WTC11 (cell line): ENCODE data around the gene IDH3G. TPM values are rescaled to one million over a fixed set of nuclear protein-coding genes. Genes with fewer than 3 reads are reported as not detected.

Experiments used
- ATAC-seq: fragments of 200-7000 bp; cut with Tn5 transposase; 2 replicates; pipeline ENCODE4 v1.10.0; 2021; ENCODE audit warnings: mild to moderate bottlenecking, moderate library complexity
- CTCF ChIA-PET: fragments of 300-600 bp; sonication (Branson Sonifier 250); formaldehyde crosslinking; loops from one replicate; lab custom pipeline; 2021; ENCODE audit warnings: antibody characterized with exemption; lab: Charles Lee
- POLR2A ChIA-PET: fragments of 350-600 bp; sonication (Branson Sonifier 250); formaldehyde crosslinking; loops from one replicate; lab custom pipeline; 2021; ENCODE audit warnings: antibody characterized with exemption; lab: Charles Lee
- DNase-seq: peaks from one replicate; pipeline ENCODE4 v3.0.0; 2021; ENCODE audit warnings: low spot score
- H3K27ac Mint-ChIP-seq: 2 replicates; pipeline ENCODE4 v1.8.0; 2021; ENCODE audit warnings: mixed read lengths
- H3K27me3 Mint-ChIP-seq: 2 replicates; pipeline ENCODE4 v1.8.0; 2021; ENCODE audit warnings: low read depth, mild to moderate bottlenecking, moderate library complexity, mixed read lengths
- H3K36me3 Mint-ChIP-seq: 2 replicates; pipeline ENCODE4 v1.8.0; 2021; ENCODE audit warnings: mixed read lengths
- H3K4me1 Mint-ChIP-seq: 2 replicates; pipeline ENCODE4 v1.8.0; 2022; ENCODE audit warnings: mixed read lengths
- H3K4me3 Mint-ChIP-seq: 2 replicates; pipeline ENCODE4 v1.8.0; 2021; ENCODE audit warnings: mild to moderate bottlenecking, moderate library complexity, mixed read lengths
- H3K9me3 Mint-ChIP-seq: 2 replicates; pipeline ENCODE4 v1.8.0; 2021; ENCODE audit warnings: mixed read lengths
- GABPB1 ChIP-seq: sonication (generic); formaldehyde crosslinking; IDR thresholded peaks from 2 replicates; pipeline ENCODE4 v1.8.1; 2023; ENCODE audit warnings: mild to moderate bottlenecking, missing genetic modification reagents
- MXD4 ChIP-seq: fragments of 250-450 bp; sonication (Bioruptor Pico); IDR thresholded peaks from 2 replicates; pipeline ENCODE4 v1.8.0; 2021; ENCODE audit warnings: mild to moderate bottlenecking, moderate library complexity, borderline replicate concordance
- NFATC4 ChIP-seq: fragments of 250-450 bp; sonication (Bioruptor Pico); IDR thresholded peaks from 2 replicates; pipeline ENCODE4 v1.9.0; 2021; ENCODE audit warnings: mild to moderate bottlenecking
- NFE2L1 ChIP-seq: sonication (generic); formaldehyde crosslinking; IDR thresholded peaks from 2 replicates; pipeline ENCODE4 v1.8.1; 2023; ENCODE audit warnings: missing genetic modification reagents
- NFYB ChIP-seq: sonication (generic); formaldehyde crosslinking; conservative IDR thresholded peaks from 2 replicates; pipeline ENCODE4 v1.8.0; 2022; ENCODE audit warnings: low read depth, missing genetic modification reagents
- NR1H2 ChIP-seq: sonication (generic); formaldehyde crosslinking; IDR thresholded peaks from 2 replicates; pipeline ENCODE4 v1.9.0; 2021; ENCODE audit warnings: mild to moderate bottlenecking, moderate library complexity, missing genetic modification reagents
- SMAD4 ChIP-seq: sonication (generic); formaldehyde crosslinking; IDR thresholded peaks from 2 replicates; pipeline ENCODE4 v1.8.0; 2022; ENCODE audit warnings: mild to moderate bottlenecking, missing genetic modification reagents
- TCF7 ChIP-seq: sonication (generic); formaldehyde crosslinking; IDR thresholded peaks from 2 replicates; pipeline ENCODE4 v1.8.0; 2022; ENCODE audit warnings: mild to moderate bottlenecking, low read depth, missing genetic modification reagents, moderate library complexity
- total RNA-seq: library from RNA; stranded (reverse); gene quantifications from 3 replicates; pipeline ENCODE4 v1.2.3, GENCODE V29; 2021
- TF ChIP-seq, protein P1 (sequence below): sonication (generic); formaldehyde crosslinking; IDR thresholded peaks from 2 replicates; pipeline ENCODE4 v1.8.0; 2023; ENCODE audit warnings: missing genetic modification reagents, mild to moderate bottlenecking, borderline replicate concordance
- TF ChIP-seq, protein P2 (sequence below): sonication (generic); formaldehyde crosslinking; IDR thresholded peaks from 2 replicates; pipeline ENCODE4 v1.8.1; 2023; ENCODE audit warnings: mild to moderate bottlenecking, missing genetic modification reagents, moderate library complexity
- TF ChIP-seq, protein P3 (sequence below): fragments of 250-450 bp; sonication (Bioruptor Pico); IDR thresholded peaks from 2 replicates; pipeline ENCODE4 v1.8.0; 2021; ENCODE audit warnings: mild to moderate bottlenecking
- TF ChIP-seq, protein P4 (sequence below): fragments of 200-600 bp; IDR thresholded peaks from 2 replicates; pipeline ENCODE4 v1.8.0; 2022; ENCODE audit warnings: antibody characterized with exemption
- TF ChIP-seq, protein P5 (sequence below): sonication (generic); formaldehyde crosslinking; IDR thresholded peaks from 2 replicates; pipeline ENCODE4 v1.8.1; 2023; ENCODE audit warnings: mild to moderate bottlenecking, moderate library complexity, missing genetic modification reagents
- TF ChIP-seq, protein P6 (sequence below): sonication (generic); formaldehyde crosslinking; IDR thresholded peaks from 2 replicates; pipeline ENCODE4 v1.8.1; 2023; ENCODE audit warnings: mild to moderate bottlenecking, missing genetic modification reagents
- TF ChIP-seq, protein P7 (sequence below): sonication (generic); formaldehyde crosslinking; IDR thresholded peaks from 2 replicates; pipeline ENCODE4 v1.8.0; 2023; ENCODE audit warnings: mild to moderate bottlenecking, missing genetic modification reagents
- TF ChIP-seq, protein P8 (sequence below): sonication (generic); formaldehyde crosslinking; conservative IDR thresholded peaks from 2 replicates; pipeline ENCODE4 v1.8.1; 2023; ENCODE audit warnings: mild to moderate bottlenecking, low read depth, missing genetic modification reagents, moderate library complexity

IDH3G gene
- total RNA-seq, 1 experiment from 2014 or later = 52.4 TPM

DNA sequence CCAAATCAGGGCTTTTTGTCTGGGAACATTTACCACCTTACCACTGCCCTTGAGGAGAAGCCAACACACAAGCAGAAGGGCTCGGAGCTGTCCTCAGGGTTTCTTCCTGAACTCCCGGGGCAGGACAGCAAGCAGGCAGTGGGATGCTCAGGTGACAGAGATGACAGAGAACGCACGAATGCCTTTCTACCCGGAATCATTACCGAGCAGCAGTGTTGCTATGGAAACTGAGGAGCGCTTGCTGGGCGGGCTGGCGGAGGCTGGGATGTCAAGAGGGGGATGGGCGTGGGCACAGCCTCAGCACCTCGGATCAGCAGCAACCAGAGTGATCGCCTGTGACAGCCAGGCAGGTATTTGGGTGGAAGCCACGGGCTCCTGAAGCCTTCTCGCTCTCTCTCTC, 18.0 kb upstream of the IDH3G start (continued):
- TF ChIP-seq, protein P1, sequence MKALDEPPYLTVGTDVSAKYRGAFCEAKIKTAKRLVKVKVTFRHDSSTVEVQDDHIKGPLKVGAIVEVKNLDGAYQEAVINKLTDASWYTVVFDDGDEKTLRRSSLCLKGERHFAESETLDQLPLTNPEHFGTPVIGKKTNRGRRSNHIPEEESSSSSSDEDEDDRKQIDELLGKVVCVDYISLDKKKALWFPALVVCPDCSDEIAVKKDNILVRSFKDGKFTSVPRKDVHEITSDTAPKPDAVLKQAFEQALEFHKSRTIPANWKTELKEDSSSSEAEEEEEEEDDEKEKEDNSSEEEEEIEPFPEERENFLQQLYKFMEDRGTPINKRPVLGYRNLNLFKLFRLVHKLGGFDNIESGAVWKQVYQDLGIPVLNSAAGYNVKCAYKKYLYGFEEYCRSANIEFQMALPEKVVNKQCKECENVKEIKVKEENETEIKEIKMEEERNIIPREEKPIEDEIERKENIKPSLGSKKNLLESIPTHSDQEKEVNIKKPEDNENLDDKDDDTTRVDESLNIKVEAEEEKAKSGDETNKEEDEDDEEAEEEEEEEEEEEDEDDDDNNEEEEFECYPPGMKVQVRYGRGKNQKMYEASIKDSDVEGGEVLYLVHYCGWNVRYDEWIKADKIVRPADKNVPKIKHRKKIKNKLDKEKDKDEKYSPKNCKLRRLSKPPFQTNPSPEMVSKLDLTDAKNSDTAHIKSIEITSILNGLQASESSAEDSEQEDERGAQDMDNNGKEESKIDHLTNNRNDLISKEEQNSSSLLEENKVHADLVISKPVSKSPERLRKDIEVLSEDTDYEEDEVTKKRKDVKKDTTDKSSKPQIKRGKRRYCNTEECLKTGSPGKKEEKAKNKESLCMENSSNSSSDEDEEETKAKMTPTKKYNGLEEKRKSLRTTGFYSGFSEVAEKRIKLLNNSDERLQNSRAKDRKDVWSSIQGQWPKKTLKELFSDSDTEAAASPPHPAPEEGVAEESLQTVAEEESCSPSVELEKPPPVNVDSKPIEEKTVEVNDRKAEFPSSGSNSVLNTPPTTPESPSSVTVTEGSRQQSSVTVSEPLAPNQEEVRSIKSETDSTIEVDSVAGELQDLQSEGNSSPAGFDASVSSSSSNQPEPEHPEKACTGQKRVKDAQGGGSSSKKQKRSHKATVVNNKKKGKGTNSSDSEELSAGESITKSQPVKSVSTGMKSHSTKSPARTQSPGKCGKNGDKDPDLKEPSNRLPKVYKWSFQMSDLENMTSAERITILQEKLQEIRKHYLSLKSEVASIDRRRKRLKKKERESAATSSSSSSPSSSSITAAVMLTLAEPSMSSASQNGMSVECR = no peak
- TF ChIP-seq GABPB1 (CRISPR knock-in tag) = no peak
- no peak for TF ChIP-seq NFE2L1 (CRISPR knock-in tag)
- TF ChIP-seq, protein P2, sequence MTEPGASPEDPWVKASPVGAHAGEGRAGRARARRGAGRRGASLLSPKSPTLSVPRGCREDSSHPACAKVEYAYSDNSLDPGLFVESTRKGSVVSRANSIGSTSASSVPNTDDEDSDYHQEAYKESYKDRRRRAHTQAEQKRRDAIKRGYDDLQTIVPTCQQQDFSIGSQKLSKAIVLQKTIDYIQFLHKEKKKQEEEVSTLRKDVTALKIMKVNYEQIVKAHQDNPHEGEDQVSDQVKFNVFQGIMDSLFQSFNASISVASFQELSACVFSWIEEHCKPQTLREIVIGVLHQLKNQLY (CRISPR knock-in tag) = no peak

DNA sequence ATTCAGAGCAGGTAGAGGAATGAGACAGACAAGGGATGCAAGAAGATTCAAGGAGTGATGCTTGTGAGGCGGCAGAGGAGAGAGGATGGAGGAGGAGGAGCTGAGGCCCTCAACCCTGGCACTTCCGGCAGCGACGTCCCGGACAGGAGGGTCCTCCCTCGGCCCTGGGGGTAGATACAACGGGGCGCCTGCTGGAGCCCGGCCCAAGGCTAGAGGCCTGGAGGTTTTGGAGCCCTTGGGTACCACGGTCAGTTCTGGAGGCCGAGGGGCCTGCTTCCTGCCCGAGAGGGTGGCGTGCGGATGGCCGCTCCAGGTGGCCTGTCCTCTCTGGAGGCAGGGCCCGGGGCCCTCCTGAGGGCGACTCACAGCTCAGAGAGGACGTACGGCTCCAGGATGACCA, 13.8 kb upstream of the IDH3G start:
- ATAC-seq = no peak
- H3K9me3 Mint-ChIP-seq = no peaks in the 10 kb centered on the region
- TF ChIP-seq, protein P3, sequence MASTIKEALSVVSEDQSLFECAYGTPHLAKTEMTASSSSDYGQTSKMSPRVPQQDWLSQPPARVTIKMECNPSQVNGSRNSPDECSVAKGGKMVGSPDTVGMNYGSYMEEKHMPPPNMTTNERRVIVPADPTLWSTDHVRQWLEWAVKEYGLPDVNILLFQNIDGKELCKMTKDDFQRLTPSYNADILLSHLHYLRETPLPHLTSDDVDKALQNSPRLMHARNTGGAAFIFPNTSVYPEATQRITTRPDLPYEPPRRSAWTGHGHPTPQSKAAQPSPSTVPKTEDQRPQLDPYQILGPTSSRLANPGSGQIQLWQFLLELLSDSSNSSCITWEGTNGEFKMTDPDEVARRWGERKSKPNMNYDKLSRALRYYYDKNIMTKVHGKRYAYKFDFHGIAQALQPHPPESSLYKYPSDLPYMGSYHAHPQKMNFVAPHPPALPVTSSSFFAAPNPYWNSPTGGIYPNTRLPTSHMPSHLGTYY (CRISPR knock-in tag) = no peak
- TF ChIP-seq NR1H2 (CRISPR knock-in tag) = no peak
- TF ChIP-seq, protein P4, sequence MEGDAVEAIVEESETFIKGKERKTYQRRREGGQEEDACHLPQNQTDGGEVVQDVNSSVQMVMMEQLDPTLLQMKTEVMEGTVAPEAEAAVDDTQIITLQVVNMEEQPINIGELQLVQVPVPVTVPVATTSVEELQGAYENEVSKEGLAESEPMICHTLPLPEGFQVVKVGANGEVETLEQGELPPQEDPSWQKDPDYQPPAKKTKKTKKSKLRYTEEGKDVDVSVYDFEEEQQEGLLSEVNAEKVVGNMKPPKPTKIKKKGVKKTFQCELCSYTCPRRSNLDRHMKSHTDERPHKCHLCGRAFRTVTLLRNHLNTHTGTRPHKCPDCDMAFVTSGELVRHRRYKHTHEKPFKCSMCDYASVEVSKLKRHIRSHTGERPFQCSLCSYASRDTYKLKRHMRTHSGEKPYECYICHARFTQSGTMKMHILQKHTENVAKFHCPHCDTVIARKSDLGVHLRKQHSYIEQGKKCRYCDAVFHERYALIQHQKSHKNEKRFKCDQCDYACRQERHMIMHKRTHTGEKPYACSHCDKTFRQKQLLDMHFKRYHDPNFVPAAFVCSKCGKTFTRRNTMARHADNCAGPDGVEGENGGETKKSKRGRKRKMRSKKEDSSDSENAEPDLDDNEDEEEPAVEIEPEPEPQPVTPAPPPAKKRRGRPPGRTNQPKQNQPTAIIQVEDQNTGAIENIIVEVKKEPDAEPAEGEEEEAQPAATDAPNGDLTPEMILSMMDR = no peak
- TF ChIP-seq NFATC4 (CRISPR knock-in tag) = no peak
- TF ChIP-seq SMAD4 = no peak
- TF ChIP-seq, protein P5, sequence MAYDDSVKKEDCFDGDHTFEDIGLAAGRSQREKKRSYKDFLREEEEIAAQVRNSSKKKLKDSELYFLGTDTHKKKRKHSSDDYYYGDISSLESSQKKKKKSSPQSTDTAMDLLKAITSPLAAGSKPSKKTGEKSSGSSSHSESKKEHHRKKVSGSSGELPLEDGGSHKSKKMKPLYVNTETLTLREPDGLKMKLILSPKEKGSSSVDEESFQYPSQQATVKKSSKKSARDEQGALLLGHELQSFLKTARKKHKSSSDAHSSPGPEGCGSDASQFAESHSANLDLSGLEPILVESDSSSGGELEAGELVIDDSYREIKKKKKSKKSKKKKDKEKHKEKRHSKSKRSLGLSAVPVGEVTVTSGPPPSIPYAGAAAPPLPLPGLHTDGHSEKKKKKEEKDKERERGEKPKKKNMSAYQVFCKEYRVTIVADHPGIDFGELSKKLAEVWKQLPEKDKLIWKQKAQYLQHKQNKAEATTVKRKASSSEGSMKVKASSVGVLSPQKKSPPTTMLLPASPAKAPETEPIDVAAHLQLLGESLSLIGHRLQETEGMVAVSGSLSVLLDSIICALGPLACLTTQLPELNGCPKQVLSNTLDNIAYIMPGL (CRISPR knock-in tag) = no peak
- no peak for TF ChIP-seq TCF7 (CRISPR knock-in tag)
- TF ChIP-seq, protein P6, sequence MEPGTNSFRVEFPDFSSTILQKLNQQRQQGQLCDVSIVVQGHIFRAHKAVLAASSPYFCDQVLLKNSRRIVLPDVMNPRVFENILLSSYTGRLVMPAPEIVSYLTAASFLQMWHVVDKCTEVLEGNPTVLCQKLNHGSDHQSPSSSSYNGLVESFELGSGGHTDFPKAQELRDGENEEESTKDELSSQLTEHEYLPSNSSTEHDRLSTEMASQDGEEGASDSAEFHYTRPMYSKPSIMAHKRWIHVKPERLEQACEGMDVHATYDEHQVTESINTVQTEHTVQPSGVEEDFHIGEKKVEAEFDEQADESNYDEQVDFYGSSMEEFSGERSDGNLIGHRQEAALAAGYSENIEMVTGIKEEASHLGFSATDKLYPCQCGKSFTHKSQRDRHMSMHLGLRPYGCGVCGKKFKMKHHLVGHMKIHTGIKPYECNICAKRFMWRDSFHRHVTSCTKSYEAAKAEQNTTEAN = no peak
- TF ChIP-seq, protein P7, sequence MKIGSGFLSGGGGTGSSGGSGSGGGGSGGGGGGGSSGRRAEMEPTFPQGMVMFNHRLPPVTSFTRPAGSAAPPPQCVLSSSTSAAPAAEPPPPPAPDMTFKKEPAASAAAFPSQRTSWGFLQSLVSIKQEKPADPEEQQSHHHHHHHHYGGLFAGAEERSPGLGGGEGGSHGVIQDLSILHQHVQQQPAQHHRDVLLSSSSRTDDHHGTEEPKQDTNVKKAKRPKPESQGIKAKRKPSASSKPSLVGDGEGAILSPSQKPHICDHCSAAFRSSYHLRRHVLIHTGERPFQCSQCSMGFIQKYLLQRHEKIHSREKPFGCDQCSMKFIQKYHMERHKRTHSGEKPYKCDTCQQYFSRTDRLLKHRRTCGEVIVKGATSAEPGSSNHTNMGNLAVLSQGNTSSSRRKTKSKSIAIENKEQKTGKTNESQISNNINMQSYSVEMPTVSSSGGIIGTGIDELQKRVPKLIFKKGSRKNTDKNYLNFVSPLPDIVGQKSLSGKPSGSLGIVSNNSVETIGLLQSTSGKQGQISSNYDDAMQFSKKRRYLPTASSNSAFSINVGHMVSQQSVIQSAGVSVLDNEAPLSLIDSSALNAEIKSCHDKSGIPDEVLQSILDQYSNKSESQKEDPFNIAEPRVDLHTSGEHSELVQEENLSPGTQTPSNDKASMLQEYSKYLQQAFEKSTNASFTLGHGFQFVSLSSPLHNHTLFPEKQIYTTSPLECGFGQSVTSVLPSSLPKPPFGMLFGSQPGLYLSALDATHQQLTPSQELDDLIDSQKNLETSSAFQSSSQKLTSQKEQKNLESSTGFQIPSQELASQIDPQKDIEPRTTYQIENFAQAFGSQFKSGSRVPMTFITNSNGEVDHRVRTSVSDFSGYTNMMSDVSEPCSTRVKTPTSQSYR (CRISPR knock-in tag) = no peak
- no peak for TF ChIP-seq NFYB (CRISPR knock-in tag)
- no peak for TF ChIP-seq MXD4 (CRISPR knock-in tag)
- TF ChIP-seq, protein P8, sequence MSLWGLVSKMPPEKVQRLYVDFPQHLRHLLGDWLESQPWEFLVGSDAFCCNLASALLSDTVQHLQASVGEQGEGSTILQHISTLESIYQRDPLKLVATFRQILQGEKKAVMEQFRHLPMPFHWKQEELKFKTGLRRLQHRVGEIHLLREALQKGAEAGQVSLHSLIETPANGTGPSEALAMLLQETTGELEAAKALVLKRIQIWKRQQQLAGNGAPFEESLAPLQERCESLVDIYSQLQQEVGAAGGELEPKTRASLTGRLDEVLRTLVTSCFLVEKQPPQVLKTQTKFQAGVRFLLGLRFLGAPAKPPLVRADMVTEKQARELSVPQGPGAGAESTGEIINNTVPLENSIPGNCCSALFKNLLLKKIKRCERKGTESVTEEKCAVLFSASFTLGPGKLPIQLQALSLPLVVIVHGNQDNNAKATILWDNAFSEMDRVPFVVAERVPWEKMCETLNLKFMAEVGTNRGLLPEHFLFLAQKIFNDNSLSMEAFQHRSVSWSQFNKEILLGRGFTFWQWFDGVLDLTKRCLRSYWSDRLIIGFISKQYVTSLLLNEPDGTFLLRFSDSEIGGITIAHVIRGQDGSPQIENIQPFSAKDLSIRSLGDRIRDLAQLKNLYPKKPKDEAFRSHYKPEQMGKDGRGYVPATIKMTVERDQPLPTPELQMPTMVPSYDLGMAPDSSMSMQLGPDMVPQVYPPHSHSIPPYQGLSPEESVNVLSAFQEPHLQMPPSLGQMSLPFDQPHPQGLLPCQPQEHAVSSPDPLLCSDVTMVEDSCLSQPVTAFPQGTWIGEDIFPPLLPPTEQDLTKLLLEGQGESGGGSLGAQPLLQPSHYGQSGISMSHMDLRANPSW (CRISPR knock-in tag) = no peak

More for the DNA sequence above, 13.8 kb upstream of the IDH3G start:
- ChIA-PET POLR2A (no interaction called here), CTCF (no interaction called here)
- Mint-ChIP-seq H3K4me1 (peaks cover 27% of the 10 kb centered on the region), H3K4me3 (no peak overlapping the region), H3K27me3 (no peaks in the 10 kb centered on the region), H3K27ac (peak overlapping the region; percentile 85), H3K36me3 (peaks cover 3% of the 10 kb centered on the region)
- DNase-seq = no peak
